ENCODE measurements around the gene C1orf35. TPM values are rescaled to one million over a fixed set of nuclear protein-coding genes. Genes with fewer than 3 reads are reported as not detected.

Gene C1orf35
- total RNA-seq, 1 donor from 2014 or later, result 12.5 TPM

DNA sequence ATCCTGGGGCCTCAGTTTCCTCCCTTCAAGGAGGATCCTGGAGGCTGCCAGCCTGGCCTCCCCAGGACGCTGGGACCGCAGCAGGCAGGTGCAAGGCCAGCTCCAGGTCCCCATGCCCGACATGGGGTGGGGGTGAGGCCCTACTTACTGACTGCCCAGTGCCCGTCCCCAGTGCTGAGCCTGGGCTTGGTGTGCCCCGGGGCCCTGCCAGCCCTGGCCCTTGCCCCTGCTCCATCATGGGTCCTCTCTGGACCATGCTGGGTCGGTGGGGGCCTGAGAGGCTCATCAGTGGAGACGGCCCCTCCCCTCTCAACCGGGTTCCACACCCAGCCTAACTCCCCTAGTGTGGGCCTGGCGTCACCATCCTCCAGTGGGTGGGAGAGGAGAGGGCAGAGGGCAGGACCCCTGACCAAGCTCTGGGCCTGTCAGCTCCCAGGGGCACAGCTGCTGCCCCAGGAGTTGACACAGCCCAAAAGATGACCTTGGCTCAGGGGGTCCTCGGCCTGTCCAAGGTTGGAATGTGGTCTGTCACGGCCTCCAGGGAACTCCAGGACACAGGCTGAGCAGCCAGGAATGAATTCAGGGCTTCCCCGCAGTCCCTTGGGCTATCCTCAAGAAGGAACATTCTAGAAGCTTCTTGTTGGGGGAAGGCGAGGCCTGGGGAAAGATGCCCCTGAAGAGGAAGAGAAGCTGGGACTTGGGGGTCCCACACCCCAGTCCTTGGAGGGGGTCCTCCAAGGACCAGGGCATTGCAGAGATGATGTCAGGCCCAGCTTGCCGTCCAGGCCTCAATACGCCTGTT, 38.2 kb downstream of the C1orf35 start:
- ATAC-seq (no peak), DNase-seq (peak; percentile 57)
- H3K9me3 ChIP-seq, result no peaks in the 10 kb centered on the region
- H3K36me3 ChIP-seq, result no peaks in the 10 kb centered on the region
- peaks cover 74% of the 10 kb centered on the region for H3K27me3 ChIP-seq
- H3K4me3 ChIP-seq, result no peak overlapping the region
- TF ChIP-seq, protein P1, sequence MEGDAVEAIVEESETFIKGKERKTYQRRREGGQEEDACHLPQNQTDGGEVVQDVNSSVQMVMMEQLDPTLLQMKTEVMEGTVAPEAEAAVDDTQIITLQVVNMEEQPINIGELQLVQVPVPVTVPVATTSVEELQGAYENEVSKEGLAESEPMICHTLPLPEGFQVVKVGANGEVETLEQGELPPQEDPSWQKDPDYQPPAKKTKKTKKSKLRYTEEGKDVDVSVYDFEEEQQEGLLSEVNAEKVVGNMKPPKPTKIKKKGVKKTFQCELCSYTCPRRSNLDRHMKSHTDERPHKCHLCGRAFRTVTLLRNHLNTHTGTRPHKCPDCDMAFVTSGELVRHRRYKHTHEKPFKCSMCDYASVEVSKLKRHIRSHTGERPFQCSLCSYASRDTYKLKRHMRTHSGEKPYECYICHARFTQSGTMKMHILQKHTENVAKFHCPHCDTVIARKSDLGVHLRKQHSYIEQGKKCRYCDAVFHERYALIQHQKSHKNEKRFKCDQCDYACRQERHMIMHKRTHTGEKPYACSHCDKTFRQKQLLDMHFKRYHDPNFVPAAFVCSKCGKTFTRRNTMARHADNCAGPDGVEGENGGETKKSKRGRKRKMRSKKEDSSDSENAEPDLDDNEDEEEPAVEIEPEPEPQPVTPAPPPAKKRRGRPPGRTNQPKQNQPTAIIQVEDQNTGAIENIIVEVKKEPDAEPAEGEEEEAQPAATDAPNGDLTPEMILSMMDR (IDR thresholded peaks at IDR 0.05), result no peak
- no peak overlapping the region for H3K27ac ChIP-seq
- intact Hi-C loops (cut with DNase I), result no loop called here
- peaks cover 11% of the 10 kb centered on the region for H3K4me1 ChIP-seq

DNA sequence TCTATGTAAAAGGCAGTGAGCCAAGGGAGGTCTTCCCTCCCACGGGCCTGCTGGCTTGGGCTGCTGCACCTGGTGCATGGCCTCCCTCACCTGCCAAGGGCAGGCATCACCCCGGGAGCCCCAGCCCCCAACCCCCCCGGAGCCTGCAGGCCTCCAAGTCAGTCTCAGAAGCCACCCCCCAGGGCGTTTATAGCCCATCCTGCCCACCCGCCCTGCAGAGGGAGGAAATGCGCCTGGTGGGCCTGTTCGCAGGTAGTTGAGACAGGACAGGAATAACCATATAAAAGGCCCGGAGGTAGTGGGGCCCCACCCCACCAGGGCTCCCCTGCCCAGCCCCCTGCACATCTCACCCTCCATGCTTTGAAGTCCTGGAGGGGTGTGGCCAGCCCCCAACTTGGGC, 38.8 kb downstream of the C1orf35 start:
- Histone ChIP-seq H3K36me3 (no peaks in the 10 kb centered on the region), H3K4me1 (peaks cover 14% of the 10 kb centered on the region), H3K4me3 (no peak overlapping the region), H3K27ac (no peak overlapping the region), H3K27me3 (peaks cover 81% of the 10 kb centered on the region), H3K9me3 (no peaks in the 10 kb centered on the region)
- ATAC-seq, result no peak
- DNase-seq, result peak; percentile 57
- intact Hi-C loops (cut with DNase I), result no loop called here
- TF ChIP-seq, protein P1 (IDR thresholded peaks at IDR 0.05), result no peak

DNA sequence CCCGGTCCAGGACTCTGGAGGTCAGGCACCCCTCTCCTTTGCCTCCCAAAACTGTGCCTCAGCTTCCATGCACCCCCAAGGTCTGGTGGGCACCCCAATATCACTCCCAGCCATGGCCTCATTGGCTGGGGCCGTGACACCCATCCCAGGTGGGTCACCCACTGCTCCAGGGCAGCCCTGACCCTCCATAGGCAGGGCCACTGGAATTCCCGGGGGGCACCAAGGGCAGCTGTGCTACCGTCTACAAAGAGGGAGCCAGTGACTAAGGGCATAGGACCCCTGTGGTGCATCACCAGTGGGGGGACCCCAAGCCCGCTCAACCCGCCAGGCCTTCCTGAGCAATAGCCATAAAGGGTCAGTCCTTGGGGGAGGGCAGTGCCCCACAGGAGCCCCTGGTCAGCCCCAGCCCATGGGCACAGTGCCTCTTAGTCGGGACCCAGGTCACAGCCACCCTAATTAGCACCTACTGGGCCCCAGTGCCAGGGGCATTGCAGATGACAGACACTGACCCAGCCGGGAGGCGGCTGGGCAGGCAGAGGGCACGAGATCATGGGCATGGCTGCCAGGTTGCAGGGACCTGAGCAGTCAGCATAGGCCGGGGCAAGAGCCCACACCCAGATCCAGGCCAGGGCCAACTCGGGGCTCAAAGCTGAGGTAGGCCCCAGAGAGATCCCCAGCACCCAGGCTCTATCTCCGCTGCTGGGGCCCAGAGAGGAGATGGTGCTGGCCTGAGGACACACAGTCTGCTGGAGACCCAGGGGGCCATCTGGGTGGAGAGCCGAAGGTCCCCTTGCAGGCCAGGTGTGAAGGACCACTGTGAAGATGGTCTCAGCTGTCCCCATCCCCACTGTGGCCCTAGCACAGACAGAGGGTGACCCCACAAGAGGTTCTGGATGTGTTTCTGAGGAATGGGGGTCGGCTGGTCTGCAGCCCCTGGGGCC, 39.6 kb downstream of the C1orf35 start:
- peaks cover 88% of the 10 kb centered on the region for H3K27me3 ChIP-seq
- no peak for ATAC-seq

DNA sequence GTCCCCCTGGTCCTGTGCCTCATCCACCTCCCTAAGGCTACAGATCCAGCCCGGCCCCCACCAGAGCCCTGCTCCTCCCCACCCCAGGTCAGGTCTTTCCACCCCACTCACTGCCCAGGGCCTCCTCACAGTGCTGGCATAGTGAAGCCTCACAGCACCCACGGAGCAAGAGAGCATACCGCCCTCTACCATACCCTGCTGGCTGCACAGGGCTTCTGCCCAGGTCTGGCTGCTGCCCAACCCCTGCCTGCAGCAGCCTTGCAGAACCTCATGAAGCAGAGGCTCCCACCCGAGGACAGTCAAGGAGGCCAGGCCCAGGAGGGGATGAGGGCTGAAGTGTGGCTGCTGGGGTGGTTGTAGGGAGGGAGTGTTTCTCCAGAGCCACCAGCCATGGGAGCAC, 40.3 kb downstream of the C1orf35 start:
- Histone ChIP-seq H3K27ac (no peak overlapping the region), H3K4me1 (peaks cover 14% of the 10 kb centered on the region), H3K4me3 (no peak overlapping the region), H3K36me3 (no peaks in the 10 kb centered on the region), H3K27me3 (peaks cover 90% of the 10 kb centered on the region), H3K9me3 (no peaks in the 10 kb centered on the region)
- no peak for ATAC-seq
- TF ChIP-seq, protein P1 (IDR thresholded peaks at IDR 0.05), result no peak
- peak; percentile 45 for DNase-seq
- intact Hi-C loops (cut with DNase I), result no loop called here

More for the DNA sequence above, 39.6 kb downstream of the C1orf35 start:
- Histone ChIP-seq H3K4me3 (no peak overlapping the region), H3K27ac (no peak overlapping the region), H3K9me3 (no peaks in the 10 kb centered on the region), H3K4me1 (peaks cover 14% of the 10 kb centered on the region), H3K36me3 (no peaks in the 10 kb centered on the region)
- DNase-seq, result peak; percentile 54
- intact Hi-C loops (cut with DNase I), result no loop called here
- TF ChIP-seq, protein P1 (IDR thresholded peaks at IDR 0.05), result no peak

DNA sequence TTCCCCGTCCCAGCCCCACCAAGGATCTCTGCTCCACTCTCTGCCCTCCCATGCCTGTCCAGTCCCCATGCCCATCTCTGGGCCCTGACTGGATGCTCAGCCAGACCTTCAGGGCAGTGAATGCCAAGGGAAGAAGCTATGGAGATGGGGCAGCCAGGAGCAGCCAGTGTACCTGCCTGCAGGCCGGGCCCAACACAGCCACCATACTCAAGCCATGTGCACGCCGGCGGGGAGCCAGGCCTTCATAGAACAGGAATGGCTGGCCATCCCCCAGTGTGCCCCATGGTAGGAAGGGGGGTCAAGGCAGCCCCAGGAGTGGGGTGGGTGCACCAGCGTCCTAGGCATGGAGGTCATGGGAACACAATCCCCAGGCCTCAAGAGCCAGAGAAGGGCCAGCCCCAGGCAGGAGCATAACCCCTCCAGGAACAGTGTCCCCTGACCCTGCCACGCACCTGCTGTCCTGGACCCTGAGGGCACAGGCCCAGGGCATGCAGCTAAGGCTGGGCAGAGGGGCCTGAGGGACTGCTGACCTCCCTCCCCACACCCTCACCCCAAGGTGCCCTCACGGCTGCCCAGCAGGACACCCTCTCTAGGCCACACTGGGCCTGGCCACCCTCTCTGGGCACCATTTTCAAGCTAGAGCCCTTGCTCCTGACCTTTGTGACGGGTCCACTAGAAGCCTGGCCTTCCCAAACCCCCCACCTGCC, 40.9 kb downstream of the C1orf35 start:
- H3K9me3 ChIP-seq, result no peaks in the 10 kb centered on the region
- DNase-seq (peak; percentile 61), ATAC-seq (no peak)
- peaks cover 14% of the 10 kb centered on the region for H3K4me1 ChIP-seq
- TF ChIP-seq, protein P1 (IDR thresholded peaks at IDR 0.05), result no peak
- H3K27ac ChIP-seq, result no peak overlapping the region
- peaks cover 88% of the 10 kb centered on the region for H3K27me3 ChIP-seq
- no peak overlapping the region for H3K4me3 ChIP-seq
- H3K36me3 ChIP-seq, result no peaks in the 10 kb centered on the region
- intact Hi-C loops (cut with DNase I), result no loop called here
